ENCODE measurements around the gene QRICH2.

GRCh38 chr17:76268991-76269981 is 38.8 kb downstream of the QRICH2 start:
- TF ChIP-seq, protein P1, sequence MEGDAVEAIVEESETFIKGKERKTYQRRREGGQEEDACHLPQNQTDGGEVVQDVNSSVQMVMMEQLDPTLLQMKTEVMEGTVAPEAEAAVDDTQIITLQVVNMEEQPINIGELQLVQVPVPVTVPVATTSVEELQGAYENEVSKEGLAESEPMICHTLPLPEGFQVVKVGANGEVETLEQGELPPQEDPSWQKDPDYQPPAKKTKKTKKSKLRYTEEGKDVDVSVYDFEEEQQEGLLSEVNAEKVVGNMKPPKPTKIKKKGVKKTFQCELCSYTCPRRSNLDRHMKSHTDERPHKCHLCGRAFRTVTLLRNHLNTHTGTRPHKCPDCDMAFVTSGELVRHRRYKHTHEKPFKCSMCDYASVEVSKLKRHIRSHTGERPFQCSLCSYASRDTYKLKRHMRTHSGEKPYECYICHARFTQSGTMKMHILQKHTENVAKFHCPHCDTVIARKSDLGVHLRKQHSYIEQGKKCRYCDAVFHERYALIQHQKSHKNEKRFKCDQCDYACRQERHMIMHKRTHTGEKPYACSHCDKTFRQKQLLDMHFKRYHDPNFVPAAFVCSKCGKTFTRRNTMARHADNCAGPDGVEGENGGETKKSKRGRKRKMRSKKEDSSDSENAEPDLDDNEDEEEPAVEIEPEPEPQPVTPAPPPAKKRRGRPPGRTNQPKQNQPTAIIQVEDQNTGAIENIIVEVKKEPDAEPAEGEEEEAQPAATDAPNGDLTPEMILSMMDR (IDR thresholded peaks at IDR 0.05) = no peak
- no peak for TF ChIP-seq EP300 (IDR thresholded peaks at IDR 0.05; ENCODE audit: low read depth)
- no peak for TF ChIP-seq POLR2A (IDR thresholded peaks at IDR 0.05)
- peak in 1 of 3 donors; percentile 12 for TF ChIP-seq POLR2AphosphoS5 (IDR thresholded peaks at IDR 0.05)
